ENCODE results near the gene BEST2. TPM values are rescaled to one million over a fixed set of nuclear protein-coding genes. Genes with fewer than 3 reads are reported as not detected.

The BEST2 gene
- total RNA-seq, 1 donor from 2014 or later, result not detected

GRCh38 chr19:12800466-12800770, 48.8 kb downstream of the BEST2 start:
- H3K27me3 Mint-ChIP-seq (ENCODE audit: unreplicated experiment), result peaks cover 15% of the 10 kb centered on the region
- no peak for TF ChIP-seq CTCF (IDR thresholded peaks at IDR 0.05; ENCODE audit: partially characterized antibody, unreplicated experiment)
- peaks cover 17% of the 10 kb centered on the region for H3K9me3 Mint-ChIP-seq (ENCODE audit: unreplicated experiment)
- peak overlapping the region; percentile 94 for H3K4me3 Mint-ChIP-seq (ENCODE audit: unreplicated experiment)
- no peak overlapping the region for H3K27ac Mint-ChIP-seq (ENCODE audit: unreplicated experiment)
- no peaks in the 10 kb centered on the region for H3K36me3 Mint-ChIP-seq (ENCODE audit: unreplicated experiment)
- H3K4me1 Mint-ChIP-seq (ENCODE audit: low read depth, unreplicated experiment), result peaks cover 21% of the 10 kb centered on the region
- no peak for DNase-seq

DNA sequence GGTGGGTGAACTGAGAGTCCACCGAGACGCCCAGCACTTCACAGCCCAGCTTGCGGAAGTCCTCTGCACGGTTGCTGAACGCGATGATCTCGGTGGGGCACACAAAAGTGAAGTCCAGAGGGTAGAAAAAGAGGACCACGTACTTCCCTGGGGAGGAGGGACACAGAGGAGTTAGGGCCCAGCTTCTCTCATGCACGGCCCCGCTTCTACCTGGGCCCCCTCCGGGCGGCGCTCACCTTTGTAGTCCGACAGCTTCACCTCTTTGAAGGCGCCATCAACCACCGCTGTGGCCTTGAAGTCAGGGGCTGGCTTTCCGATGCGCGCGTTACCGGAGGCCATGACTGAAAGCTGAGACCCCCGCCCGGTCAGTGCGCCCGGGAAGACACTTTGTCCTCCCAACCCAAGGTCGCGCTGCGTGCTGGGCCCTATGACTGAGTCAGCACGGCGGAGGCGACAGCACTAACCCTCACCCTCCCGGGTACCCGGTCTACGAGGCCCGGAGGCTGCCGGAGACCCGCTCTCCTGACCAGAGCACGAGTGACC, 49.4 kb downstream of the BEST2 start:
- H3K27ac Mint-ChIP-seq (ENCODE audit: unreplicated experiment), result peak overlapping the region; percentile 87
- DNase-seq, result peak; percentile 59
- TF ChIP-seq CTCF (IDR thresholded peaks at IDR 0.05; ENCODE audit: partially characterized antibody, unreplicated experiment), result no peak
- peaks cover 17% of the 10 kb centered on the region for H3K4me1 Mint-ChIP-seq (ENCODE audit: low read depth, unreplicated experiment)
- no peaks in the 10 kb centered on the region for H3K36me3 Mint-ChIP-seq (ENCODE audit: unreplicated experiment)
- H3K9me3 Mint-ChIP-seq (ENCODE audit: unreplicated experiment), result peaks cover 19% of the 10 kb centered on the region
- H3K4me3 Mint-ChIP-seq (ENCODE audit: unreplicated experiment), result peak overlapping the region; percentile 94
- H3K27me3 Mint-ChIP-seq (ENCODE audit: unreplicated experiment), result peaks cover 14% of the 10 kb centered on the region

GRCh38 chr19:12801466-12802266, 50.1 kb downstream of the BEST2 start, which contains the start of the genes PRDX2 and THSD8:
TSS of gene PRDX2 (minus strand) at chr19:12801800. CDS start at chr19:12801261, 539 bp downstream.
TSS of gene THSD8 (plus strand) at chr19:12802069. CDS start at chr19:12802072, 3 bp downstream.
- TF ChIP-seq CTCF (IDR thresholded peaks at IDR 0.05; ENCODE audit: partially characterized antibody, unreplicated experiment), result peak; percentile 14
- DNase-seq, result peak; percentile 88
- H3K4me3 Mint-ChIP-seq (ENCODE audit: unreplicated experiment), result peak within 1 kb of the TSS; percentile 94
- peaks cover 14% of the 10 kb centered on the region for H3K27me3 Mint-ChIP-seq (ENCODE audit: unreplicated experiment)
- H3K36me3 Mint-ChIP-seq (ENCODE audit: unreplicated experiment), result no peaks in the 10 kb centered on the region
- H3K27ac Mint-ChIP-seq (ENCODE audit: unreplicated experiment), result peak within 1 kb of the TSS; percentile 87
- H3K9me3 Mint-ChIP-seq (ENCODE audit: unreplicated experiment), result peaks cover 23% of the 10 kb centered on the region
- H3K4me1 Mint-ChIP-seq (ENCODE audit: low read depth, unreplicated experiment), result peaks cover 12% of the 10 kb centered on the region

- H3K27ac Mint-ChIP-seq (ENCODE audit: unreplicated experiment), result peak overlapping the region; percentile 33
- peaks cover 17% of the 10 kb centered on the region for H3K4me1 Mint-ChIP-seq (ENCODE audit: low read depth, unreplicated experiment)
- no peak for TF ChIP-seq CTCF (IDR thresholded peaks at IDR 0.05; ENCODE audit: partially characterized antibody, unreplicated experiment)
- H3K4me3 Mint-ChIP-seq (ENCODE audit: unreplicated experiment), result peak overlapping the region; percentile 50
- H3K27me3 Mint-ChIP-seq (ENCODE audit: unreplicated experiment), result peaks cover 14% of the 10 kb centered on the region
- H3K36me3 Mint-ChIP-seq (ENCODE audit: unreplicated experiment), result no peaks in the 10 kb centered on the region
- H3K9me3 Mint-ChIP-seq (ENCODE audit: unreplicated experiment), result peaks cover 23% of the 10 kb centered on the region
- no peak for DNase-seq
Observed at GRCh38 chr19:12802267-12803106, 50.9 kb downstream of the BEST2 start.

All from glutamatergic neuron (in vitro differentiated cells).